H1 (cell line): ENCODE data around the gene ABHD8. TPM values are rescaled to one million over a fixed set of nuclear protein-coding genes. Genes with fewer than 3 reads are reported as not detected.

Experiments used
- ASH2L ChIP-seq: fragments of 200-600, 300-600 bp; sonication (generic); IDR thresholded peaks from one replicate; pipeline ENCODE4 v1.7.1; 2017; ENCODE audit warnings: low read length
- BACH1 ChIP-seq: IDR thresholded peaks from 2 replicates; pipeline ENCODE4 v1.6.1; 2012; ENCODE audit warnings: low read length, improper control_type of control experiment
- FOSL1 ChIP-seq: IDR thresholded peaks from 2 replicates; pipeline ENCODE4 v1.6.1; 2011; ENCODE audit warnings: mild to moderate bottlenecking, low read depth, low read length, moderate library complexity; ENCODE audit not compliant: insufficient read depth
- POLR2A ChIP-seq, 2 experiments: IDR thresholded peaks; 1 replicate in 1 of 2; 2 replicates in 1 of 2; pipeline ENCODE4 v1.6.1; 2011; ENCODE audit warnings: low read depth in 2 of 2, low read length in 2 of 2, mild to moderate bottlenecking in 2 of 2; ENCODE audit errors: control extremely low read depth in 1 of 2
- SAP30 ChIP-seq: fragments of 300-600 bp; sonication (generic); IDR thresholded peaks from 2 replicates; pipeline ENCODE4 v1.7.1; 2012; ENCODE audit warnings: low read length, moderate library complexity, mild to moderate bottlenecking, inconsistent platforms; ENCODE audit not compliant: insufficient read depth, insufficient replicate concordance
- TBP ChIP-seq: IDR thresholded peaks from 2 replicates; pipeline ENCODE4 v1.6.1; 2011; ENCODE audit warnings: low read depth, low read length, improper control_type of control experiment
- YY1 ChIP-seq: IDR thresholded peaks from 2 replicates; pipeline ENCODE4 v1.6.1; 2011; ENCODE audit warnings: low read depth, mild to moderate bottlenecking, low read length
- ZNF274 ChIP-seq: IDR thresholded peaks from 2 replicates; pipeline ENCODE4 v1.7.0; 2012; ENCODE audit warnings: low read length, borderline replicate concordance; ENCODE audit errors: extremely low read depth
- polyA plus RNA-seq, 7 experiments: library from polyadenylated mRNA; depleted of rRNA in 3 of 7; stranded (reverse) in 5 of 7; unstranded in 2 of 7; fragments of >200 nt in 5 of 7; fragments of 200-250 nt in 2 of 7; gene quantifications; 1 replicate in 5 of 7; 2 replicates in 1 of 7; 4 replicates in 1 of 7; pipeline versions ENCODE4 v1.2.1 to v1.2.3, GENCODE V29; 2011 to 2013; ENCODE audit warnings: missing spikeins in 2 of 7, mixed read lengths in 2 of 7
- total RNA-seq: library from RNA; stranded (reverse); fragmentation: NEBNext Ultra II Directional; extraction: Animal tissue kit (Norgen Biotek cat#: 25700); gene quantifications from 2 replicates; pipeline ENCODE4 v1.2.1, GENCODE V29; 2021
- TF ChIP-seq, protein P1 (sequence below): fragments of 300-600 bp; sonication (generic); IDR thresholded peaks from 2 replicates; pipeline ENCODE4 v1.7.1; 2012; ENCODE audit warnings: low read length, moderate library complexity, mild to moderate bottlenecking, inconsistent platforms; ENCODE audit not compliant: insufficient replicate concordance
- TF ChIP-seq, protein P2 (sequence below): IDR thresholded peaks from 2 replicates; pipeline ENCODE4 v1.6.1; 2011; ENCODE audit warnings: low read length, improper control_type of control experiment
- TF ChIP-seq, protein P3 (sequence below): IDR thresholded peaks from 2 replicates; pipeline ENCODE4 v1.6.1; 2012; ENCODE audit warnings: inconsistent platforms

Gene ABHD8
- total and polyA plus RNA-seq, 2 of the 8 experiments (the other 6 are each of a cell fraction or from before 2014, with no cell fraction given) = 11.3 to 18.7 TPM

DNA sequence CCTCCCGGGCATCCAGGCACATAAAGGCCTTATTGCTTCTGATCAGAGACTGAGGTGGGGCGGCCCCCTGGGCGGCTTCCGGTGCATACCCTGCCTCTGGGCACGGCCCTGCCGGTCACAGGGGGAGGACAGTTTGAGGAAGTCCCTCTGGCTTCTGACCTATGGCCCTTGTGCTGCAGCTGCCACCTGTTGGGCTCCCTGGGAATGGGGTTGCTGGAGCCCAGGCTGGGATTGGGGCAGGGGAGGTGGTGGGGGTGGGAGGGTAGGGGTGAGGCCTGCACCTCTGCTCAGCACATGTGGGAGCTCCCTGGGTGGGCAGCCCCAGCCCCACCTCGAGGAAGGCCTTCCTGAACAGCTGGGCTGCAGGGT lies 20.7 kb upstream of the ABHD8 start (continued):
- TF ChIP-seq, protein P1, sequence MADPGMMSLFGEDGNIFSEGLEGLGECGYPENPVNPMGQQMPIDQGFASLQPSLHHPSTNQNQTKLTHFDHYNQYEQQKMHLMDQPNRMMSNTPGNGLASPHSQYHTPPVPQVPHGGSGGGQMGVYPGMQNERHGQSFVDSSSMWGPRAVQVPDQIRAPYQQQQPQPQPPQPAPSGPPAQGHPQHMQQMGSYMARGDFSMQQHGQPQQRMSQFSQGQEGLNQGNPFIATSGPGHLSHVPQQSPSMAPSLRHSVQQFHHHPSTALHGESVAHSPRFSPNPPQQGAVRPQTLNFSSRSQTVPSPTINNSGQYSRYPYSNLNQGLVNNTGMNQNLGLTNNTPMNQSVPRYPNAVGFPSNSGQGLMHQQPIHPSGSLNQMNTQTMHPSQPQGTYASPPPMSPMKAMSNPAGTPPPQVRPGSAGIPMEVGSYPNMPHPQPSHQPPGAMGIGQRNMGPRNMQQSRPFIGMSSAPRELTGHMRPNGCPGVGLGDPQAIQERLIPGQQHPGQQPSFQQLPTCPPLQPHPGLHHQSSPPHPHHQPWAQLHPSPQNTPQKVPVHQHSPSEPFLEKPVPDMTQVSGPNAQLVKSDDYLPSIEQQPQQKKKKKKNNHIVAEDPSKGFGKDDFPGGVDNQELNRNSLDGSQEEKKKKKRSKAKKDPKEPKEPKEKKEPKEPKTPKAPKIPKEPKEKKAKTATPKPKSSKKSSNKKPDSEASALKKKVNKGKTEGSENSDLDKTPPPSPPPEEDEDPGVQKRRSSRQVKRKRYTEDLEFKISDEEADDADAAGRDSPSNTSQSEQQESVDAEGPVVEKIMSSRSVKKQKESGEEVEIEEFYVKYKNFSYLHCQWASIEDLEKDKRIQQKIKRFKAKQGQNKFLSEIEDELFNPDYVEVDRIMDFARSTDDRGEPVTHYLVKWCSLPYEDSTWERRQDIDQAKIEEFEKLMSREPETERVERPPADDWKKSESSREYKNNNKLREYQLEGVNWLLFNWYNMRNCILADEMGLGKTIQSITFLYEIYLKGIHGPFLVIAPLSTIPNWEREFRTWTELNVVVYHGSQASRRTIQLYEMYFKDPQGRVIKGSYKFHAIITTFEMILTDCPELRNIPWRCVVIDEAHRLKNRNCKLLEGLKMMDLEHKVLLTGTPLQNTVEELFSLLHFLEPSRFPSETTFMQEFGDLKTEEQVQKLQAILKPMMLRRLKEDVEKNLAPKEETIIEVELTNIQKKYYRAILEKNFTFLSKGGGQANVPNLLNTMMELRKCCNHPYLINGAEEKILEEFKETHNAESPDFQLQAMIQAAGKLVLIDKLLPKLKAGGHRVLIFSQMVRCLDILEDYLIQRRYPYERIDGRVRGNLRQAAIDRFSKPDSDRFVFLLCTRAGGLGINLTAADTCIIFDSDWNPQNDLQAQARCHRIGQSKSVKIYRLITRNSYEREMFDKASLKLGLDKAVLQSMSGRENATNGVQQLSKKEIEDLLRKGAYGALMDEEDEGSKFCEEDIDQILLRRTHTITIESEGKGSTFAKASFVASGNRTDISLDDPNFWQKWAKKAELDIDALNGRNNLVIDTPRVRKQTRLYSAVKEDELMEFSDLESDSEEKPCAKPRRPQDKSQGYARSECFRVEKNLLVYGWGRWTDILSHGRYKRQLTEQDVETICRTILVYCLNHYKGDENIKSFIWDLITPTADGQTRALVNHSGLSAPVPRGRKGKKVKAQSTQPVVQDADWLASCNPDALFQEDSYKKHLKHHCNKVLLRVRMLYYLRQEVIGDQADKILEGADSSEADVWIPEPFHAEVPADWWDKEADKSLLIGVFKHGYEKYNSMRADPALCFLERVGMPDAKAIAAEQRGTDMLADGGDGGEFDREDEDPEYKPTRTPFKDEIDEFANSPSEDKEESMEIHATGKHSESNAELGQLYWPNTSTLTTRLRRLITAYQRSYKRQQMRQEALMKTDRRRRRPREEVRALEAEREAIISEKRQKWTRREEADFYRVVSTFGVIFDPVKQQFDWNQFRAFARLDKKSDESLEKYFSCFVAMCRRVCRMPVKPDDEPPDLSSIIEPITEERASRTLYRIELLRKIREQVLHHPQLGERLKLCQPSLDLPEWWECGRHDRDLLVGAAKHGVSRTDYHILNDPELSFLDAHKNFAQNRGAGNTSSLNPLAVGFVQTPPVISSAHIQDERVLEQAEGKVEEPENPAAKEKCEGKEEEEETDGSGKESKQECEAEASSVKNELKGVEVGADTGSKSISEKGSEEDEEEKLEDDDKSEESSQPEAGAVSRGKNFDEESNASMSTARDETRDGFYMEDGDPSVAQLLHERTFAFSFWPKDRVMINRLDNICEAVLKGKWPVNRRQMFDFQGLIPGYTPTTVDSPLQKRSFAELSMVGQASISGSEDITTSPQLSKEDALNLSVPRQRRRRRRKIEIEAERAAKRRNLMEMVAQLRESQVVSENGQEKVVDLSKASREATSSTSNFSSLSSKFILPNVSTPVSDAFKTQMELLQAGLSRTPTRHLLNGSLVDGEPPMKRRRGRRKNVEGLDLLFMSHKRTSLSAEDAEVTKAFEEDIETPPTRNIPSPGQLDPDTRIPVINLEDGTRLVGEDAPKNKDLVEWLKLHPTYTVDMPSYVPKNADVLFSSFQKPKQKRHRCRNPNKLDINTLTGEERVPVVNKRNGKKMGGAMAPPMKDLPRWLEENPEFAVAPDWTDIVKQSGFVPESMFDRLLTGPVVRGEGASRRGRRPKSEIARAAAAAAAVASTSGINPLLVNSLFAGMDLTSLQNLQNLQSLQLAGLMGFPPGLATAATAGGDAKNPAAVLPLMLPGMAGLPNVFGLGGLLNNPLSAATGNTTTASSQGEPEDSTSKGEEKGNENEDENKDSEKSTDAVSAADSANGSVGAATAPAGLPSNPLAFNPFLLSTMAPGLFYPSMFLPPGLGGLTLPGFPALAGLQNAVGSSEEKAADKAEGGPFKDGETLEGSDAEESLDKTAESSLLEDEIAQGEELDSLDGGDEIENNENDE = no peak
- TF ChIP-seq ASH2L (no peak), FOSL1 (no peak), POLR2A (IDR thresholded peaks at IDR 0.05; ENCODE audit: control extremely low read depth in 1 of 2, low read depth in 2 of 2, low read length in 2 of 2) (no peak), YY1 (no peak), TBP (no peak), SAP30 (no peak), BACH1 (no peak), ZNF274 (no peak)
- TF ChIP-seq, protein P2, sequence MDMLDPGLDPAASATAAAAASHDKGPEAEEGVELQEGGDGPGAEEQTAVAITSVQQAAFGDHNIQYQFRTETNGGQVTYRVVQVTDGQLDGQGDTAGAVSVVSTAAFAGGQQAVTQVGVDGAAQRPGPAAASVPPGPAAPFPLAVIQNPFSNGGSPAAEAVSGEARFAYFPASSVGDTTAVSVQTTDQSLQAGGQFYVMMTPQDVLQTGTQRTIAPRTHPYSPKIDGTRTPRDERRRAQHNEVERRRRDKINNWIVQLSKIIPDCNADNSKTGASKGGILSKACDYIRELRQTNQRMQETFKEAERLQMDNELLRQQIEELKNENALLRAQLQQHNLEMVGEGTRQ = no peak
- TF ChIP-seq, protein P3, sequence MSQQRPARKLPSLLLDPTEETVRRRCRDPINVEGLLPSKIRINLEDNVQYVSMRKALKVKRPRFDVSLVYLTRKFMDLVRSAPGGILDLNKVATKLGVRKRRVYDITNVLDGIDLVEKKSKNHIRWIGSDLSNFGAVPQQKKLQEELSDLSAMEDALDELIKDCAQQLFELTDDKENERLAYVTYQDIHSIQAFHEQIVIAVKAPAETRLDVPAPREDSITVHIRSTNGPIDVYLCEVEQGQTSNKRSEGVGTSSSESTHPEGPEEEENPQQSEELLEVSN = no peak
